Measurements from ENCODE around the gene MPPED1. TPM values are rescaled to one million over a fixed set of nuclear protein-coding genes. Genes with fewer than 3 reads are reported as not detected.

The MPPED1 gene
- total RNA-seq, 1 experiment from 2014 or later: not detected

DNA sequence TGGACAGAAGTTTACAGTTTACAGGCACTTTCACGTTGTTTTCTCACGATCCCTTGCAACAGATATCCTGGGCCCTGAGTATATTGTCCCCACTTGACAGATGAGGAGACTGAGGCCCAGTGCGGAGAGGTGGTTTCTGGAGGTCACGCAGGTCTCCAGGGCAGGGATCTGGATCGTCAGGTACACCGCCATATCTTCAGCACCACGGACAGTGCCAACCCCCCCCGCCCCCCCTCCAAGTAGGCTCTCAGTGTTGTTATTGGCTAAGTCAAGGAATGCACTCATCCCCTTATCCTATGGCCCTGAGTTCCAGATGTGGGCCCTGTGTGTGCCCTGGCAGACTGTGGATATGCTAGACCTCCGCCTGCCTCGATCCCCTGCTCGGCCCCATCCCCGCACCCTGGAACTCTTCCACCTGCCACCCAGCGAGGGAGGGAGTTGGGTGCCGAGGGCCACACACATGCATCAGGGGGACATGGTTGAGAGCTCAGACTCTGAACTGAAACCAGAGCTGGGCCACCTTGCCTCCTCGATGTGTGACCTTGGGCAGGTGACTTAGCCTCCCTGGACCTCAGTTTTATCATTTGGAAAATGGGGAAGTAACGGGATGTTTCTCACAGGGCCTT is 37.5 kb downstream of the MPPED1 start:
- no TSS peak for BruUV-seq (replicated peaks)
- no peak overlapping the region for H3K27ac ChIP-seq
- H2AFZ ChIP-seq: no peak overlapping the region
- H3K36me3 ChIP-seq (ENCODE audit: low read depth): no peaks in the 10 kb centered on the region
- no peak overlapping the region for H3K4me3 ChIP-seq
- POLR2A ChIA-PET (ENCODE audit: unreplicated experiment): no interaction called here
- H3K4me2 ChIP-seq: no peak overlapping the region
- H4K20me1 ChIP-seq (ENCODE audit: insufficient read depth): no peaks in the 10 kb centered on the region
- intact Hi-C loops (cut with micrococcal nuclease; ENCODE audit: unreplicated experiment): no loop called here
- DNase-seq: no peak
- no peaks in the 10 kb centered on the region for H3F3A ChIP-seq (ENCODE audit: insufficient read depth, low read depth)
- H3K9me3 ChIP-seq (ENCODE audit: insufficient read depth, low read depth): no peaks in the 10 kb centered on the region
- TF ChIP-seq EZH2 (IDR thresholded peaks at IDR 0.05; ENCODE audit: low read depth): no peak
- TF ChIP-seq, protein P1, sequence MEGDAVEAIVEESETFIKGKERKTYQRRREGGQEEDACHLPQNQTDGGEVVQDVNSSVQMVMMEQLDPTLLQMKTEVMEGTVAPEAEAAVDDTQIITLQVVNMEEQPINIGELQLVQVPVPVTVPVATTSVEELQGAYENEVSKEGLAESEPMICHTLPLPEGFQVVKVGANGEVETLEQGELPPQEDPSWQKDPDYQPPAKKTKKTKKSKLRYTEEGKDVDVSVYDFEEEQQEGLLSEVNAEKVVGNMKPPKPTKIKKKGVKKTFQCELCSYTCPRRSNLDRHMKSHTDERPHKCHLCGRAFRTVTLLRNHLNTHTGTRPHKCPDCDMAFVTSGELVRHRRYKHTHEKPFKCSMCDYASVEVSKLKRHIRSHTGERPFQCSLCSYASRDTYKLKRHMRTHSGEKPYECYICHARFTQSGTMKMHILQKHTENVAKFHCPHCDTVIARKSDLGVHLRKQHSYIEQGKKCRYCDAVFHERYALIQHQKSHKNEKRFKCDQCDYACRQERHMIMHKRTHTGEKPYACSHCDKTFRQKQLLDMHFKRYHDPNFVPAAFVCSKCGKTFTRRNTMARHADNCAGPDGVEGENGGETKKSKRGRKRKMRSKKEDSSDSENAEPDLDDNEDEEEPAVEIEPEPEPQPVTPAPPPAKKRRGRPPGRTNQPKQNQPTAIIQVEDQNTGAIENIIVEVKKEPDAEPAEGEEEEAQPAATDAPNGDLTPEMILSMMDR (conservative IDR thresholded peaks at IDR 0.05): no peak
- H3K79me2 ChIP-seq (ENCODE audit: low read depth): no peaks in the 10 kb centered on the region
- CTCF ChIA-PET: no interaction called here
- H3K9me2 ChIP-seq (ENCODE audit: insufficient read depth): no peaks in the 10 kb centered on the region
- H3K27me3 ChIP-seq (ENCODE audit: insufficient read depth, low read depth): peaks cover 57% of the 10 kb centered on the region
- H3K4me1 ChIP-seq (replicated peaks; ENCODE audit: insufficient read depth): no peaks in the 10 kb centered on the region

DNA sequence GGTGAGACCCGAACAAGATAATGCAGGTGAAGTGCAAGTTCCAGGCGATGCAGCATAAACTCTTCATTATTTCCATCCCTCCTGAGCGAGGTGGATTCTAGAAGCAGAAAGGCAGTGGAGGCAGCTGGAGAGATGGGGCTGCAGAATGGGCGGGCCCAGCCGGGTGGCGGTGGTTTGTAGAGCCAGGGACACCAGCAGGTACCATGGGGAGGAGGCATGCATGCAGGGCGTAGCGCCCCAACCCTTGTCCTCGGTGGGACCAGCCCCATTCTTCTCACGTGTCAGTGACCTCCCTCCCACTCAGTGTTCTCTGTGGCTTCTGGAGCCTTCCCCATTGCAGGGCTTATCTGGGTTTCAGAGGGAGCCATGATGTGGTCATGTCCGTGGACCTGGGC is 38.0 kb downstream of the MPPED1 start:
- Histone ChIP-seq H3K9me3 (ENCODE audit: insufficient read depth, low read depth) (no peaks in the 10 kb centered on the region), H2AFZ (no peak overlapping the region), H3K36me3 (ENCODE audit: low read depth) (no peaks in the 10 kb centered on the region), H3K79me2 (ENCODE audit: low read depth) (no peaks in the 10 kb centered on the region), H3K4me1 (replicated peaks; ENCODE audit: insufficient read depth) (no peaks in the 10 kb centered on the region), H4K20me1 (ENCODE audit: insufficient read depth) (no peaks in the 10 kb centered on the region), H3K9me2 (ENCODE audit: insufficient read depth) (no peaks in the 10 kb centered on the region), H3K27ac (no peak overlapping the region), H3K27me3 (ENCODE audit: insufficient read depth, low read depth) (peaks cover 57% of the 10 kb centered on the region), H3K4me2 (no peak overlapping the region), H3K4me3 (no peak overlapping the region), H3F3A (ENCODE audit: insufficient read depth, low read depth) (no peaks in the 10 kb centered on the region)
- POLR2A ChIA-PET (ENCODE audit: unreplicated experiment): no interaction called here
- intact Hi-C loops (cut with micrococcal nuclease; ENCODE audit: unreplicated experiment): no loop called here
- no peak for DNase-seq
- CTCF ChIA-PET: no interaction called here
- TF ChIP-seq, protein P1 (conservative IDR thresholded peaks at IDR 0.05): no peak
- TF ChIP-seq EZH2 (IDR thresholded peaks at IDR 0.05; ENCODE audit: low read depth): no peak
- BruUV-seq (replicated peaks): no TSS peak

- POLR2A ChIA-PET (ENCODE audit: unreplicated experiment): no interaction called here
- H3K27ac ChIP-seq: no peak overlapping the region
- no peaks in the 10 kb centered on the region for H3F3A ChIP-seq (ENCODE audit: insufficient read depth, low read depth)
- no peaks in the 10 kb centered on the region for H3K9me2 ChIP-seq (ENCODE audit: insufficient read depth)
- CTCF ChIA-PET: no interaction called here
- intact Hi-C loops (cut with micrococcal nuclease; ENCODE audit: unreplicated experiment): no loop called here
- no peaks in the 10 kb centered on the region for H3K79me2 ChIP-seq (ENCODE audit: low read depth)
- peaks cover 69% of the 10 kb centered on the region for H3K27me3 ChIP-seq (ENCODE audit: insufficient read depth, low read depth)
- no peaks in the 10 kb centered on the region for H3K36me3 ChIP-seq (ENCODE audit: low read depth)
- no peaks in the 10 kb centered on the region for H4K20me1 ChIP-seq (ENCODE audit: insufficient read depth)
- H3K4me3 ChIP-seq: no peak overlapping the region
- no peaks in the 10 kb centered on the region for H3K9me3 ChIP-seq (ENCODE audit: insufficient read depth, low read depth)
- no peak overlapping the region for H3K4me2 ChIP-seq
- no peaks in the 10 kb centered on the region for H3K4me1 ChIP-seq (replicated peaks; ENCODE audit: insufficient read depth)
- BruUV-seq (replicated peaks): no TSS peak
- TF ChIP-seq, protein P1 (conservative IDR thresholded peaks at IDR 0.05): no peak
- no peak for TF ChIP-seq EZH2 (IDR thresholded peaks at IDR 0.05; ENCODE audit: low read depth)
- H2AFZ ChIP-seq: no peak overlapping the region
- DNase-seq: no peak
Observed at GRCh38 chr22:43451371-43452050, 39.7 kb downstream of the MPPED1 start.
